Large intestine (tissue), 3 donors: ENCODE measurements around the gene SYNPR. TPM values are rescaled to one million over a fixed set of nuclear protein-coding genes. Genes with fewer than 3 reads are reported as not detected.
"Not testable (repeated sequence)": the region's sequence is repeated elsewhere in the genome, so short reads cannot be mapped to it uniquely, and the experiment has no call there.

Experiments used
- DNase-seq, 2 donors: peaks; one replicate each; pipeline versions ENCODE4 v3.0.0 to v3.0.0-alpha.2; 2013
- H3K27ac ChIP-seq: one replicate; pipeline ENCODE4 v1.5.1; 2013; ENCODE audit warnings: low read length
- H3K27me3 ChIP-seq: 2 replicates; pipeline ENCODE4 v1.6.1; 2013; ENCODE audit warnings: low read length; ENCODE audit not compliant: control insufficient read depth, insufficient read depth
- H3K36me3 ChIP-seq: 2 replicates; pipeline ENCODE4 v1.6.1; 2013; ENCODE audit warnings: low read length; ENCODE audit not compliant: control insufficient read depth, insufficient read depth
- H3K4me1 ChIP-seq: one replicate; pipeline ENCODE4 v1.6.1; 2013; ENCODE audit warnings: low read length; ENCODE audit not compliant: control insufficient read depth, insufficient read depth
- H3K4me3 ChIP-seq: one replicate; pipeline ENCODE4 v1.5.1; 2013; ENCODE audit warnings: low read length
- H3K9me3 ChIP-seq: one replicate; pipeline ENCODE4 v1.6.1; 2013; ENCODE audit warnings: mild to moderate bottlenecking, low read depth, low read length, moderate library complexity; ENCODE audit not compliant: control insufficient read depth
- WGBS: methylation state at CpG from one replicate; pipeline ENCODE4 v1.1.5; 2013; ENCODE audit warnings: low lambda C conversion rate; ENCODE audit not compliant: insufficient coverage; 5-methylcytosine and 5-hydroxymethylcytosine counted together
- polyA plus RNA-seq: library from polyadenylated mRNA; unstranded; fragments of 120-200 nt; gene quantifications from one replicate; pipeline ENCODE4 v1.2.1, GENCODE V29; 2013

Gene SYNPR
- polyA plus RNA-seq, 1 donor = 0.87 TPM

GRCh38 chr3:63635186-63635585 lies 357.1 kb downstream of the SYNPR start:
- H3K4me1 ChIP-seq = no peaks in the 10 kb centered on the region
- no peak overlapping the region for H3K4me3 ChIP-seq
- H3K36me3 ChIP-seq = no peaks in the 10 kb centered on the region
- WGBS = 100% methylated on average over 1 of the region's 3 CpGs
- no peaks in the 10 kb centered on the region for H3K27me3 ChIP-seq
- DNase-seq = no peak
- no peaks in the 10 kb centered on the region for H3K9me3 ChIP-seq
- no peak overlapping the region for H3K27ac ChIP-seq

GRCh38 chr3:63639806-63640205 lies 361.7 kb downstream of the SYNPR start:
- no CpG with 5 or more reads among the region's 2 CpGs for WGBS
- Histone ChIP-seq H3K9me3 (no peaks in the 10 kb centered on the region), H3K36me3 (no peaks in the 10 kb centered on the region), H3K4me3 (no peak overlapping the region), H3K4me1 (no peaks in the 10 kb centered on the region), H3K27me3 (no peaks in the 10 kb centered on the region), H3K27ac (no peak overlapping the region)
- DNase-seq = no peak

- H3K27me3 ChIP-seq = no peaks in the 10 kb centered on the region
- no peaks in the 10 kb centered on the region for H3K36me3 ChIP-seq
- H3K9me3 ChIP-seq = no peaks in the 10 kb centered on the region
- WGBS = no CpG with 5 or more reads among the region's 1 CpG
- no peak overlapping the region for H3K4me3 ChIP-seq
- H3K4me1 ChIP-seq = no peaks in the 10 kb centered on the region
- H3K27ac ChIP-seq = no peak overlapping the region
- no peak for DNase-seq
Measured at GRCh38 chr3:63642488-63642887, 364.4 kb downstream of the SYNPR start.

GRCh38 chr3:63644212-63644797 lies 366.2 kb downstream of the SYNPR start:
- Histone ChIP-seq H3K4me3 (no peak overlapping the region), H3K27me3 (no peaks in the 10 kb centered on the region), H3K9me3 (no peaks in the 10 kb centered on the region), H3K36me3 (no peaks in the 10 kb centered on the region), H3K4me1 (no peaks in the 10 kb centered on the region), H3K27ac (no peak overlapping the region)
- no CpG with 5 or more reads among the region's 5 CpGs for WGBS
- no peak for DNase-seq

GRCh38 chr3:63644928-63645781 lies 367.0 kb downstream of the SYNPR start:
- H3K4me3 ChIP-seq, H3K9me3 ChIP-seq, H3K27ac ChIP-seq, H3K36me3 ChIP-seq, H3K27me3 ChIP-seq, H3K4me1 ChIP-seq: not testable (repeated sequence)
- peak in 1 of 2 donors; percentile 38 for DNase-seq
- no CpG with 5 or more reads among the region's 25 CpGs for WGBS

GRCh38 chr3:63652066-63652725 lies 374.1 kb downstream of the SYNPR start, which contains the start of gene SNTN:
Gene SNTN (plus strand): TSS chr3:63652675. CDS start chr3:63652688, 13 bp downstream.
- Histone ChIP-seq H3K27me3 (no peaks in the 10 kb centered on the region), H3K9me3 (no peaks in the 10 kb centered on the region), H3K27ac (no peak within 1 kb of the TSS), H3K4me3 (no peak within 1 kb of the TSS), H3K4me1 (no peaks in the 10 kb centered on the region), H3K36me3 (no peaks in the 10 kb centered on the region)
- 87% methylated on average over 3 of the region's 5 CpGs for WGBS
- no peak for DNase-seq

- peak overlapping the region; percentile 43 for H3K27ac ChIP-seq
- WGBS = 100% methylated on average over 1 of the region's 4 CpGs
- DNase-seq = peak; percentile 64 to 81
- H3K4me1 ChIP-seq = peaks cover 5% of the 10 kb centered on the region
- no peaks in the 10 kb centered on the region for H3K36me3 ChIP-seq
- no peaks in the 10 kb centered on the region for H3K9me3 ChIP-seq
- H3K4me3 ChIP-seq = no peak overlapping the region
- H3K27me3 ChIP-seq = no peaks in the 10 kb centered on the region
Measured at GRCh38 chr3:63654211-63654610, 376.1 kb downstream of the SYNPR start.

- peaks cover 5% of the 10 kb centered on the region for H3K4me1 ChIP-seq
- no peaks in the 10 kb centered on the region for H3K36me3 ChIP-seq
- no peak overlapping the region for H3K4me3 ChIP-seq
- no peaks in the 10 kb centered on the region for H3K27me3 ChIP-seq
- 63% methylated on average over 2 of the region's 5 CpGs for WGBS
- H3K9me3 ChIP-seq = no peaks in the 10 kb centered on the region
- no peak for DNase-seq
- no peak overlapping the region for H3K27ac ChIP-seq
Measured at GRCh38 chr3:63654931-63655330, 376.8 kb downstream of the SYNPR start.

GRCh38 chr3:63655519-63655918 lies 377.4 kb downstream of the SYNPR start:
- Histone ChIP-seq H3K36me3 (no peaks in the 10 kb centered on the region), H3K27ac (no peak overlapping the region), H3K4me1 (peaks cover 5% of the 10 kb centered on the region), H3K27me3 (no peaks in the 10 kb centered on the region), H3K9me3 (no peaks in the 10 kb centered on the region), H3K4me3 (no peak overlapping the region)
- no peak for DNase-seq
- 80% methylated on average over 1 of the region's 4 CpGs for WGBS

- Histone ChIP-seq H3K4me1 (peaks cover 5% of the 10 kb centered on the region), H3K27ac (no peak overlapping the region), H3K36me3 (no peaks in the 10 kb centered on the region), H3K9me3 (no peaks in the 10 kb centered on the region), H3K4me3 (no peak overlapping the region), H3K27me3 (no peaks in the 10 kb centered on the region)
- WGBS = no CpG with 5 or more reads among the region's 6 CpGs
- no peak for DNase-seq
Measured at GRCh38 chr3:63656786-63657185, 378.7 kb downstream of the SYNPR start.
